HG02981 (cell line): ENCODE results near the gene ZNF397.

Source experiments
- ATAC-seq: cut with Tn5 transposase; IDR thresholded peaks from one replicate; pipeline ENCODE4 v1.9.1; 2021; ENCODE audit warnings: mild to moderate bottlenecking, moderate library complexity; ENCODE audit not compliant: unreplicated experiment

Gene ZNF397

DNA sequence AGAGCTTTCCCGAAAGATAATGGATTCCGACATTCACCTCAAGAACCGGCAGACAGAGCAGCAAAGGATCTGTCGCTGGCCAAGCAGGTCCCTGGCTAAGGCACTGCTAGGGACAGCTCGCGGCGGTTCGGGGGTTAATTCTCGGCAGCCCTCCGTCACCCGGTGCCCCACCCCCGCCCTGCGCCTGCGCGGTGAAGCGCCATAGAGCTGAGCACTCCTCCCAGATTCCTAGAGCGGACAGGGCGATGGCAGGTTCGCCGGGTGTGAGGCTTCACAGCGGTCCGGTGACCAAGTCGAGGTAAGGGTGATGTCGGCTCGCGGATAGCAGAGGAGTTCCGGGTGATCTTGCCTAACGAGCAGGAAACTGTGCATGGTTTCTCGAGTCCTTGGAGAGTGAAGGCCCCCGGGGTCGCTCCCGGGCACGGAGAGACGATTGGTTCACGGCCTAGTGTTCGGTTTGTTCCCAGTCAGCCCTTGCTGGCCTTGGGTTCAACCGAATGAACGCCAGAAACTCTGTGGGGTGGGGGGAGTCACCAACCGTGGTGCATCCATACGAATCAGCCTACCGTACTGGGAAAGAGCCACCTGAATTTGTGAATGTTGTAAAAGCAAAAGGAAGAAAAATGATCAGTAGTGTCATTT is 49.4 kb downstream of the ZNF397 start, which contains the start of gene ZSCAN30:
Gene ZSCAN30 (minus strand): TSS at position 136 of the 642 bp plus-strand sequence. CDS start 25,877 bp downstream, outside the sequence.
- ATAC-seq = peak; percentile 92

DNA sequence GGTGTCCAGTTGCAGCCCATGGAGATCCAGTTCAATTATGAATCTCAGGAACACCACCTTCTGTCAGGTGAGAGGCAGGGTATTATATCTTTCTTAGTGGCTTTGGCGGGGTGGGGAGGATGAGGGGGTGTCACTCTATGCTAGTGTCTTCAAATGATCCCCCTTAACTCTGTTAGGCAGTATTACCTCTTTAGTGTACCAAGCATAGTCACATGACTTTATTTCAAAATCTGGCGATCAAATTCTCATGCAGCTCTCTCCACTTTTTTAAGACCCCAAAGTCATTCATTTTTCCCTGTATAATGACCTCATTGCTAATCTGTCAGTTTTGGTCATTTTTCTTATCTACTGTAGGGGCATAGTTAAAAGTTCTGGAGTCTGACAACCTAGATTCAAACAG is 50.3 kb downstream of the ZNF397 start:
- ATAC-seq = no peak

DNA sequence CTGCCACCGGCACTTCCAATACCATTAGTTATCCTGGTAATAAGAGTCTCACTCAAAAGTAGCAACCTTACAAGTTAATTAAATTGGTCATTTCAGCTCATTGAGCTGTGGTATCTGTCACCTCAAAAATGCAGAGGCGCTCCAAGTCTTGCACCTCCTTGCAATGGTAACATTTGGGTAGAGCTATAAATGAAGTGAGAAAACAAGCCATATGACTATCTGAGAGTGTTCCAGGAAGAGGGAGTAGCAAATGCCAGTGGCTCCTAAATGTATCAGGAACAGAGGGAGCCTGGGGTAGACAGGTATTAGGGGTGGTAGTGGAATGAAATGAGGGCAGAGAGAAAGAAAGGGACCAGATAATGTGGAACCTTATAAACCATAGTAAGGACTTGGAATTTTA is 55.2 kb downstream of the ZNF397 start:
- no peak for ATAC-seq

DNA sequence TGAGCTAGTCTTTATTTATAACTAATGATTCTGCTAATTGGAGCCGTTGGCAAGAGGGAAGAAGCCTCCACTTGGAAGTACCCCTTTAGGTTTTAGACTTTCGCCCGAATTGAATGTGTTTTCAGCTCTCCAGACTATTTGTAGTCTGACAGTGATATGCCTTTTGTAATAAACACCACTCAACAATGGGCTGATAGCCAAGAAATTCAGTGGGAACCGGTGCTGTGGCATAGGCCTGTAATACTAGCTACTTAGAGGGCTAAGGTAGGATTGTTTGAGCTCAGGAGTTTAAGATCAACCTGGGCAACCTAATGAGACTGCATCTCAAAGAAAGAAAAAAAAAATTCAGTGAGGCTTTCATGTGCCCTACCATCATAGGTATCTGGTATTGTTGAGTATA is 62.8 kb downstream of the ZNF397 start:
- ATAC-seq = no peak

DNA sequence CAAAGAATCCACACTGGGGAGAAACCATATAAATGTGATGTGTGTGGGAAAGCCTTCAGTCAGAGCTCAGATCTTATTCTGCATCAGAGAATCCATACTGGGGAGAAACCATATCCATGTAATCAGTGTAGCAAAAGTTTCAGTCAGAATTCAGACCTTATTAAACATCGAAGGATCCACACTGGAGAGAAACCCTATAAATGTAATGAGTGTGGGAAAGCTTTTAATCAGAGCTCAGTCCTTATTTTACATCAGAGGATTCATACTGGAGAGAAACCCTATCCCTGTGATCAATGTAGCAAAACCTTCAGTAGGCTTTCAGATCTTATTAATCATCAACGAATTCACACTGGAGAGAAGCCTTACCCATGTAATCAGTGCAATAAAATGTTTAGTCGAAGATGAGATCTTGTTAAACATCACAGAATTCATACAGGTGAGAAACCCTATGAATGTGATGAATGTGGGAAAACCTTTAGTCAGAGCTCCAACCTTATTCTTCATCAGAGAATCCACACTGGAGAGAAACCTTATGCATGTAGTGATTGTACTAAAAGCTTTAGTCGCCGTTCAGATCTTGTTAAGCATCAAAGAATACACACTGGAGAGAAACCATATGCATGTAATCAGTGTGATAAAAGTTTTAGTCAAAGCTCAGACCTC is 65.9 kb downstream of the ZNF397 start:
- no peak for ATAC-seq
